Glutamatergic neuron (in vitro differentiated cells): ENCODE data around the gene AGAP3. TPM values are rescaled to one million over a fixed set of nuclear protein-coding genes. Genes with fewer than 3 reads are reported as not detected.

ENCODE experiments used
- DNase-seq: peaks from one replicate; pipeline ENCODE4 v3.0.0; 2022
- H3K27ac Mint-ChIP-seq: one replicate; pipeline ENCODE4 v1.8.0; 2020; ENCODE audit warnings: mild to moderate bottlenecking, mixed read lengths, inconsistent platforms; ENCODE audit not compliant: unreplicated experiment
- H3K27me3 Mint-ChIP-seq: one replicate; pipeline ENCODE4 v1.8.0; 2020; ENCODE audit warnings: mild to moderate bottlenecking, moderate library complexity, mixed read lengths, inconsistent platforms; ENCODE audit not compliant: unreplicated experiment
- H3K36me3 Mint-ChIP-seq: one replicate; pipeline ENCODE4 v1.8.0; 2020; ENCODE audit warnings: mild to moderate bottlenecking, mixed read lengths, inconsistent platforms; ENCODE audit not compliant: unreplicated experiment
- H3K4me1 Mint-ChIP-seq: one replicate; pipeline ENCODE4 v1.8.0; 2020; ENCODE audit warnings: mild to moderate bottlenecking, low read depth, mixed read lengths, inconsistent platforms; ENCODE audit not compliant: unreplicated experiment
- H3K4me3 Mint-ChIP-seq: one replicate; pipeline ENCODE4 v1.8.0; 2020; ENCODE audit warnings: mild to moderate bottlenecking, mixed read lengths, inconsistent platforms; ENCODE audit not compliant: unreplicated experiment
- H3K9me3 Mint-ChIP-seq: one replicate; pipeline ENCODE4 v1.8.0; 2020; ENCODE audit warnings: mild to moderate bottlenecking, moderate library complexity, mixed read lengths, inconsistent platforms; ENCODE audit not compliant: unreplicated experiment
- CTCF ChIP-seq: fragments of 200-600 bp; sonication (generic); IDR thresholded peaks from one replicate; pipeline ENCODE4 v1.5.0; 2021; ENCODE audit not compliant: partially characterized antibody, unreplicated experiment
- total RNA-seq: library from RNA; stranded (reverse); fragmentation: NEBNext Ultra II Directional; extraction: Animal tissue kit (Norgen Biotek cat#: 25700); gene quantifications from one replicate; pipeline ENCODE4 v1.2.1, GENCODE V29; 2021; ENCODE audit not compliant: unreplicated experiment

Gene AGAP3
- total RNA-seq, 1 donor from 2014 or later, result 406 TPM

- no peak overlapping the region for H3K27ac Mint-ChIP-seq
- DNase-seq, result no peak
- no peaks in the 10 kb centered on the region for H3K36me3 Mint-ChIP-seq
- peaks cover 25% of the 10 kb centered on the region for H3K9me3 Mint-ChIP-seq
- H3K27me3 Mint-ChIP-seq, result peaks cover 26% of the 10 kb centered on the region
- H3K4me3 Mint-ChIP-seq, result no peak overlapping the region
- no peak for TF ChIP-seq CTCF
- peaks cover 7% of the 10 kb centered on the region for H3K4me1 Mint-ChIP-seq
Measured at GRCh38 chr7:151133266-151133985, 47.2 kb downstream of the AGAP3 start.

- TF ChIP-seq CTCF, result no peak
- peaks cover 9% of the 10 kb centered on the region for H3K4me1 Mint-ChIP-seq
- peaks cover 26% of the 10 kb centered on the region for H3K9me3 Mint-ChIP-seq
- DNase-seq, result peak; percentile 7
- H3K4me3 Mint-ChIP-seq, result no peak overlapping the region
- no peaks in the 10 kb centered on the region for H3K36me3 Mint-ChIP-seq
- no peak overlapping the region for H3K27ac Mint-ChIP-seq
- H3K27me3 Mint-ChIP-seq, result peaks cover 27% of the 10 kb centered on the region
Measured at GRCh38 chr7:151133986-151134742, 47.9 kb downstream of the AGAP3 start.

GRCh38 chr7:151134743-151135524 lies 48.7 kb downstream of the AGAP3 start:
- no peak for TF ChIP-seq CTCF

GRCh38 chr7:151135525-151135845 lies 49.2 kb downstream of the AGAP3 start:
- DNase-seq, result no peak
- peaks cover 27% of the 10 kb centered on the region for H3K9me3 Mint-ChIP-seq
- peaks cover 25% of the 10 kb centered on the region for H3K27me3 Mint-ChIP-seq
- no peak overlapping the region for H3K27ac Mint-ChIP-seq
- H3K36me3 Mint-ChIP-seq, result no peaks in the 10 kb centered on the region
- H3K4me3 Mint-ChIP-seq, result no peak overlapping the region
- no peak for TF ChIP-seq CTCF
- H3K4me1 Mint-ChIP-seq, result peaks cover 12% of the 10 kb centered on the region

More at GRCh38 chr7:151134743-151135524, 48.7 kb downstream of the AGAP3 start:
- Mint-ChIP-seq H3K36me3 (no peaks in the 10 kb centered on the region), H3K9me3 (peaks cover 26% of the 10 kb centered on the region), H3K4me3 (no peak overlapping the region), H3K4me1 (peaks cover 9% of the 10 kb centered on the region), H3K27ac (peak overlapping the region; percentile 59), H3K27me3 (peaks cover 27% of the 10 kb centered on the region)
- no peak for DNase-seq
